Measurements from ENCODE around the gene GLRX3.

DNA sequence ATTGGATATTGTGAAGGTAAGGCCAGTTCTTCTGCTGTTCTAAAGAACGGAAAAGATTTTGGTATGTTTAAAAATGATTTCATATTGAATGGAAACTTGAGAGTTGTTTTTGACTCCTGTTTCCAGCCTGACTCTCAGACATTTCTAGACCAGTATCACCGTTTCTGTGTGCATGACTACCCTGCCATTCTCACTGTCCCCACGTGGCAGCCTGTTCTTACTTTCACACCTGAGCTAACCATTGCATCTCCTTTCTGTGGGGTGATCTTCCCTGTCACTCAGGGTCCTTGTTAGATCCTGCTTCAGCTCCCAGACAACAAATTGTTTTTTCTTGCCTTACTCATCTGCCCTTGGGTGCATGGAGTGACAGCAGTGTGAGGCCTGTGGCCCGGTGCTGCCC, 38.9 kb downstream of the GLRX3 start:
- TF ChIP-seq, protein P1, sequence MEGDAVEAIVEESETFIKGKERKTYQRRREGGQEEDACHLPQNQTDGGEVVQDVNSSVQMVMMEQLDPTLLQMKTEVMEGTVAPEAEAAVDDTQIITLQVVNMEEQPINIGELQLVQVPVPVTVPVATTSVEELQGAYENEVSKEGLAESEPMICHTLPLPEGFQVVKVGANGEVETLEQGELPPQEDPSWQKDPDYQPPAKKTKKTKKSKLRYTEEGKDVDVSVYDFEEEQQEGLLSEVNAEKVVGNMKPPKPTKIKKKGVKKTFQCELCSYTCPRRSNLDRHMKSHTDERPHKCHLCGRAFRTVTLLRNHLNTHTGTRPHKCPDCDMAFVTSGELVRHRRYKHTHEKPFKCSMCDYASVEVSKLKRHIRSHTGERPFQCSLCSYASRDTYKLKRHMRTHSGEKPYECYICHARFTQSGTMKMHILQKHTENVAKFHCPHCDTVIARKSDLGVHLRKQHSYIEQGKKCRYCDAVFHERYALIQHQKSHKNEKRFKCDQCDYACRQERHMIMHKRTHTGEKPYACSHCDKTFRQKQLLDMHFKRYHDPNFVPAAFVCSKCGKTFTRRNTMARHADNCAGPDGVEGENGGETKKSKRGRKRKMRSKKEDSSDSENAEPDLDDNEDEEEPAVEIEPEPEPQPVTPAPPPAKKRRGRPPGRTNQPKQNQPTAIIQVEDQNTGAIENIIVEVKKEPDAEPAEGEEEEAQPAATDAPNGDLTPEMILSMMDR (IDR thresholded peaks at IDR 0.05; ENCODE audit: insufficient read depth, low read length, poor library complexity, severe bottlenecking), result no peak
- no peak for TF ChIP-seq EZH2phosphoT487 (conservative IDR thresholded peaks at IDR 0.05; ENCODE audit: low read length)
